Measurements from ENCODE around the gene SUCO.

Gene SUCO

GRCh38 chr1:172532183-172532699 lies 709 bp upstream of the SUCO start:
- Histone ChIP-seq H3K9ac (ENCODE audit: insufficient read length, low read depth) (peak overlapping the region; percentile 81), H3K4me3 (ENCODE audit: insufficient read length, low read depth) (peak overlapping the region; percentile 94), H3K27me3 (ENCODE audit: insufficient read depth, insufficient read length) (no peaks in the 10 kb centered on the region), H3K9me3 (ENCODE audit: insufficient read depth, low read length) (peaks cover 12% of the 10 kb centered on the region; the same call in 1 of the 2 replicates), H3K4me1 (ENCODE audit: insufficient read depth, insufficient read length) (no peaks in the 10 kb centered on the region), H3K36me3 (ENCODE audit: insufficient read depth, insufficient read length, low read length) (no peaks in the 10 kb centered on the region)
- no peak for TF ChIP-seq SUZ12 (IDR thresholded peaks at IDR 0.05; ENCODE audit: extremely low read depth, insufficient read depth, insufficient read length)
- no peak for TF ChIP-seq YY1 (IDR thresholded peaks at IDR 0.05; ENCODE audit: insufficient read depth, insufficient read length)
- TF ChIP-seq ZNF274 (IDR thresholded peaks at IDR 0.05; ENCODE audit: low read depth, low read length), result no peak
- DNase-seq (ENCODE audit: low read depth, low spot score), result peak; percentile 98

GRCh38 chr1:172533513-172534151 lies 682 bp downstream of the SUCO start:
- H3K9me3 ChIP-seq (ENCODE audit: insufficient read depth, low read length), result peaks cover 23% of the 10 kb centered on the region
- DNase-seq (ENCODE audit: low read depth, low spot score), result peak; percentile 32
- H3K4me3 ChIP-seq (ENCODE audit: insufficient read length, low read depth), result peak overlapping the region; percentile 94
- no peaks in the 10 kb centered on the region for H3K4me1 ChIP-seq (ENCODE audit: insufficient read depth, insufficient read length)
- TF ChIP-seq YY1 (IDR thresholded peaks at IDR 0.05; ENCODE audit: insufficient read depth, insufficient read length) (no peak), SUZ12 (IDR thresholded peaks at IDR 0.05; ENCODE audit: extremely low read depth, insufficient read depth, insufficient read length) (no peak), ZNF274 (IDR thresholded peaks at IDR 0.05; ENCODE audit: low read depth, low read length) (no peak)
- peaks cover 5% of the 10 kb centered on the region for H3K36me3 ChIP-seq (ENCODE audit: insufficient read depth, insufficient read length, low read length)
- H3K27me3 ChIP-seq (ENCODE audit: insufficient read depth, insufficient read length), result no peaks in the 10 kb centered on the region
- H3K9ac ChIP-seq (ENCODE audit: insufficient read length, low read depth), result peak overlapping the region; percentile 86

- TF ChIP-seq ZNF274 (IDR thresholded peaks at IDR 0.05; ENCODE audit: low read depth, low read length), result no peak
- no peak for TF ChIP-seq YY1 (IDR thresholded peaks at IDR 0.05; ENCODE audit: insufficient read depth, insufficient read length)
- no peak for TF ChIP-seq SUZ12 (IDR thresholded peaks at IDR 0.05; ENCODE audit: extremely low read depth, insufficient read depth, insufficient read length)
- Histone ChIP-seq H3K9ac (ENCODE audit: insufficient read length, low read depth) (no peak overlapping the region), H3K9me3 (ENCODE audit: insufficient read depth, low read length) (peaks cover 23% of the 10 kb centered on the region), H3K4me1 (ENCODE audit: insufficient read depth, insufficient read length) (no peaks in the 10 kb centered on the region), H3K27me3 (ENCODE audit: insufficient read depth, insufficient read length) (no peaks in the 10 kb centered on the region), H3K36me3 (ENCODE audit: insufficient read depth, insufficient read length, low read length) (peaks cover 5% of the 10 kb centered on the region), H3K4me3 (ENCODE audit: insufficient read length, low read depth) (no peak overlapping the region)
- no peak for DNase-seq (ENCODE audit: low read depth, low spot score)
Measured at GRCh38 chr1:172536256-172536655, 3.3 kb downstream of the SUCO start.

DNA sequence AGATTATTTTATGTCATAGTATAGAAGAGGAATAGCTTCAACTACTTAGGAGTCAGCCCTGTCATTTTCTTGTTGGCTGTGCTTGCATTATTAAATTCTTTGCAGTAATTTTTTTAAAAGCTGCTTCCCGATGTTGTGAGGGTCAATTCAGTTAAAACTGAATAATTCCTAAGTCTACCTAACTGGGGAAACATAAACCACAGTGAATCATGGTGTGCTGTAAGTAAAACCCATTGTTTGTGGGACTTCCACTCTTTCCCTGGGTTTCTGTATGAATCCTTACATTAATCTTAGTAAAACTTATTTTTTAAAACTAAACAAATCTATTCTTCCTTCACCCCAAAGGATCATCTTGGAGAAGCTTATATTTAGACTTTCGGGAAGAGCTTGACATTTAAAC lies 4.4 kb downstream of the SUCO start:
- Histone ChIP-seq H3K9me3 (ENCODE audit: insufficient read depth, low read length) (peaks cover 23% of the 10 kb centered on the region), H3K4me3 (ENCODE audit: insufficient read length, low read depth) (no peak overlapping the region), H3K27me3 (ENCODE audit: insufficient read depth, insufficient read length) (no peaks in the 10 kb centered on the region), H3K4me1 (ENCODE audit: insufficient read depth, insufficient read length) (no peaks in the 10 kb centered on the region), H3K9ac (ENCODE audit: insufficient read length, low read depth) (no peak overlapping the region), H3K36me3 (ENCODE audit: insufficient read depth, insufficient read length, low read length) (peaks cover 5% of the 10 kb centered on the region)
- no peak for TF ChIP-seq ZNF274 (IDR thresholded peaks at IDR 0.05; ENCODE audit: low read depth, low read length)
- TF ChIP-seq SUZ12 (IDR thresholded peaks at IDR 0.05; ENCODE audit: extremely low read depth, insufficient read depth, insufficient read length), result no peak
- TF ChIP-seq YY1 (IDR thresholded peaks at IDR 0.05; ENCODE audit: insufficient read depth, insufficient read length), result no peak
- DNase-seq (ENCODE audit: low read depth, low spot score), result no peak

DNA sequence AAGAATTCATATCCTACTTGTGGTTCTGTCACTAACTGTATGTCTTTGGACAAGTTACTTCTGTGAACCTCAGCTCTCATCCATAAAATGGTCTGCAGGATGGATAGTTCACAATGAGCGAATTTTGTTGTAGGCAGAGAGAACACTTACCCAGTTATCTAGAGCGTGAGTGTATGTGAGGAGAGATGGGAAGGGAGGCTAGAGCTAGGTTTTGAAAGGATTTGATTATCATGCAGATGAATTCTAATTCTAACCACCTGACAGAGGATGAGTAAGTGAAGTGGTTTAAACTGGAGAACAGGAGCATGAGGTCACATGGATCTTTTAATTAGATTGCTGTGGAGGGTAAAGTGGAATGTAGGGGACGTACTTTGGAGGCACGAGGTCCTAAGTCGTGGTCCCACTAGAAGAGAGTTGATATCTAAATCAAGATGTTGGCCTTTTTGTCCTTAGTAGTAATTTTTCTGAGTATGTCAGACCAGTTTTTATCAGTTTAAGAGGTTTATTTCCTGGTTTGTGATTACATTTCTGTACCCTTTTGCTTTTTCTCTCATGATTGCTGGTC lies 5.0 kb downstream of the SUCO start:
- TF ChIP-seq YY1 (IDR thresholded peaks at IDR 0.05; ENCODE audit: insufficient read depth, insufficient read length), result no peak
- no peak for TF ChIP-seq SUZ12 (IDR thresholded peaks at IDR 0.05; ENCODE audit: extremely low read depth, insufficient read depth, insufficient read length)
- no peak for TF ChIP-seq ZNF274 (IDR thresholded peaks at IDR 0.05; ENCODE audit: low read depth, low read length)
- Histone ChIP-seq H3K9me3 (ENCODE audit: insufficient read depth, low read length) (peaks cover 23% of the 10 kb centered on the region), H3K36me3 (ENCODE audit: insufficient read depth, insufficient read length, low read length) (peaks cover 5% of the 10 kb centered on the region), H3K27me3 (ENCODE audit: insufficient read depth, insufficient read length) (no peaks in the 10 kb centered on the region), H3K9ac (ENCODE audit: insufficient read length, low read depth) (no peak overlapping the region), H3K4me1 (ENCODE audit: insufficient read depth, insufficient read length) (no peaks in the 10 kb centered on the region), H3K4me3 (ENCODE audit: insufficient read length, low read depth) (no peak overlapping the region)
- DNase-seq (ENCODE audit: low read depth, low spot score), result peak; percentile 52

- no peak for TF ChIP-seq YY1 (IDR thresholded peaks at IDR 0.05; ENCODE audit: insufficient read depth, insufficient read length)
- TF ChIP-seq SUZ12 (IDR thresholded peaks at IDR 0.05; ENCODE audit: extremely low read depth, insufficient read depth, insufficient read length), result no peak
- no peak for TF ChIP-seq ZNF274 (IDR thresholded peaks at IDR 0.05; ENCODE audit: low read depth, low read length)
- no peaks in the 10 kb centered on the region for H3K4me1 ChIP-seq (ENCODE audit: insufficient read depth, insufficient read length)
- no peak overlapping the region for H3K9ac ChIP-seq (ENCODE audit: insufficient read length, low read depth)
- no peaks in the 10 kb centered on the region for H3K27me3 ChIP-seq (ENCODE audit: insufficient read depth, insufficient read length)
- DNase-seq (ENCODE audit: low read depth, low spot score), result no peak
- no peak overlapping the region for H3K4me3 ChIP-seq (ENCODE audit: insufficient read length, low read depth)
- peaks cover 23% of the 10 kb centered on the region for H3K9me3 ChIP-seq (ENCODE audit: insufficient read depth, low read length)
- H3K36me3 ChIP-seq (ENCODE audit: insufficient read depth, insufficient read length, low read length), result peaks cover 5% of the 10 kb centered on the region
Measured at GRCh38 chr1:172540635-172541034, 7.7 kb downstream of the SUCO start.

DNA sequence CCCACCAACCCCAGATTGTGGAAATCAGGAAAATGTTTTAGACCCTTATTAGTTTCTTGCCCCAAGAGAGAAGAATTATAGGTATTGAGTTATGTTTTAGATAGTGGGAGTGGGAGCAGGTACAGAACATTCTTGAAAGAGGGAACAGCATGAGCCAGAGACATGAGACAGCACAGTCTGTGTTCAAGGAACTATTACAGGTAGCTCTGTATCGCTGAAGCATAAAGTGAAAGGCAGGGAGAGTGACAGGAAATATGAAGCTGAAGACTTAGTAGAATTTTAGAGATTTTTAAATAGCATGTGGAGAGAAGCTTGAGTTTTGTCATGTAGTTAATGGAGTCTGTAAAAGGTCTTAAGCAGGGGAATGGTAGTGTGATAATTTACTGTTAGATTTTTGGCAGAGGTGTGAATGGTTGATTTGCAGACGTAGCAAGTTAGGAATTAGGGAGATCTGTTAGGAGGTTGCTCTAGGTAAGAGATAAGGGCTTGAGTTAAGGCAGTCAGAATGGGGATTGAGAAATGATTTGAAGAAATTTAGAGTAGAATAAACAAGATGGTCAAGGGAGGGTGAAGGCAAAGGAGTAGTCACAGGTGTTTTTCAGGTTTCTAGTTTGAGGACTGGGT lies 11.6 kb downstream of the SUCO start:
- H3K4me1 ChIP-seq (ENCODE audit: insufficient read depth, insufficient read length), result no peaks in the 10 kb centered on the region
- no peaks in the 10 kb centered on the region for H3K27me3 ChIP-seq (ENCODE audit: insufficient read depth, insufficient read length)
- no peaks in the 10 kb centered on the region for H3K9me3 ChIP-seq (ENCODE audit: insufficient read depth, low read length)
- TF ChIP-seq YY1 (IDR thresholded peaks at IDR 0.05; ENCODE audit: insufficient read depth, insufficient read length) (no peak), SUZ12 (IDR thresholded peaks at IDR 0.05; ENCODE audit: extremely low read depth, insufficient read depth, insufficient read length) (no peak), ZNF274 (IDR thresholded peaks at IDR 0.05; ENCODE audit: low read depth, low read length) (no peak)
- DNase-seq (ENCODE audit: low read depth, low spot score), result no peak
- H3K36me3 ChIP-seq (ENCODE audit: insufficient read depth, insufficient read length, low read length), result peaks cover 3% of the 10 kb centered on the region
- no peak overlapping the region for H3K9ac ChIP-seq (ENCODE audit: insufficient read length, low read depth)
- no peak overlapping the region for H3K4me3 ChIP-seq (ENCODE audit: insufficient read length, low read depth)
